ENCODE measurements around the gene FAHD2B. TPM values are rescaled to one million over a fixed set of nuclear protein-coding genes. Genes with fewer than 3 reads are reported as not detected.

FAHD2B gene
- total RNA-seq, 2 donors from 2014 or later, result 20.8 to 22.9 TPM

Other genes with a start within 250 kb of the FAHD2B start
- gene ANKRD39, start 236.9 kb downstream of the FAHD2B start, total RNA-seq, result 10 to 100 TPM in 1 of 2 donors, 1 to 10 TPM in 1; 8.7 to 12.2 TPM
- 10 to 100 TPM; 12.0 to 23.3 TPM for gene SEMA4C, start 224.8 kb downstream of the FAHD2B start, total RNA-seq
- not detected for gene FAM178B, start 108.3 kb downstream of the FAHD2B start, total RNA-seq
- 1 to 10 TPM; 3.3 to 5.3 TPM for gene ANKRD36, start 18.3 kb upstream of the FAHD2B start, total RNA-seq